Ectodermal cell (in vitro differentiated cells): ENCODE measurements around the gene HS3ST4.

Source experiments
- H3K27ac ChIP-seq: 2 replicates; pipeline ENCODE4 v1.7.0; 2013; ENCODE audit warnings: mild to moderate bottlenecking, low read depth, low read length; ENCODE audit not compliant: insufficient read depth, poor library complexity, severe bottlenecking
- H3K27me3 ChIP-seq: 2 replicates; pipeline ENCODE4 v1.7.0; 2013; ENCODE audit warnings: mild to moderate bottlenecking, low read length; ENCODE audit not compliant: insufficient read depth, control insufficient read depth, poor library complexity, severe bottlenecking
- H3K36me3 ChIP-seq: one replicate; pipeline ENCODE4 v1.7.0; 2013; ENCODE audit warnings: low read length; ENCODE audit not compliant: control insufficient read depth, insufficient read depth
- H3K4me1 ChIP-seq: one replicate; pipeline ENCODE4 v1.7.0; 2013; ENCODE audit warnings: low read length; ENCODE audit not compliant: control insufficient read depth, insufficient read depth
- H3K4me3 ChIP-seq: 2 replicates; pipeline ENCODE4 v1.7.0; 2013; ENCODE audit warnings: low read depth, low read length, control low read depth; ENCODE audit not compliant: insufficient read depth
- H3K9me3 ChIP-seq: 2 replicates; pipeline ENCODE4 v1.7.0; 2013; ENCODE audit warnings: mild to moderate bottlenecking, low read length, moderate library complexity; ENCODE audit not compliant: control insufficient read depth
- WGBS, 2 experiments: methylation state at CpG; one replicate each; pipeline ENCODE4 v1.1.7; 2013; ENCODE audit warnings: missing lambda C conversion rate in 2 of 2; 5-methylcytosine and 5-hydroxymethylcytosine counted together

Gene HS3ST4

DNA sequence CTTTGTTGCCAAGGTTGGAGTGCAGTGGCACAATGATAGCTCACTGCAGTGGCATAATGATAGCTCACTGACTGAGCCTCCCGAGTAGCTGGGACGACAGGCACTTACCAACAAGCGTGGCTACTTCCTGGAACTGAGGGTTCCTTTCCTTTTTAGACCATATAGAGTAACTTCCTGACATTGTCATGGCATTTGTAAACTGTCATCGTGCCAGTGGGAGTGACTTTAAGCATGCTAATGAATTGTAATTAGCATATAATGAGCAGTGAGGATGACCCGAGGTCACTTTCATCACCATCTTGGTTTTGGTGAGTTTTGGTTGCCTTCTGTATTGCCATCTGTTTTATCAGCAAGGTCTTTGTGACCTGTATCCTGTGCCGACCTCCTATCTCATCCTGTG lies 162.4 kb downstream of the HS3ST4 start:
- H3K27me3 ChIP-seq: no peaks in the 10 kb centered on the region
- H3K4me1 ChIP-seq: peaks cover 8% of the 10 kb centered on the region
- no peaks in the 10 kb centered on the region for H3K9me3 ChIP-seq
- 48 to 54% methylated on average over 6 of the region's 6 CpGs for WGBS, 2 experiments
- H3K27ac ChIP-seq: no peak overlapping the region
- no peak overlapping the region for H3K4me3 ChIP-seq
- no peaks in the 10 kb centered on the region for H3K36me3 ChIP-seq

DNA sequence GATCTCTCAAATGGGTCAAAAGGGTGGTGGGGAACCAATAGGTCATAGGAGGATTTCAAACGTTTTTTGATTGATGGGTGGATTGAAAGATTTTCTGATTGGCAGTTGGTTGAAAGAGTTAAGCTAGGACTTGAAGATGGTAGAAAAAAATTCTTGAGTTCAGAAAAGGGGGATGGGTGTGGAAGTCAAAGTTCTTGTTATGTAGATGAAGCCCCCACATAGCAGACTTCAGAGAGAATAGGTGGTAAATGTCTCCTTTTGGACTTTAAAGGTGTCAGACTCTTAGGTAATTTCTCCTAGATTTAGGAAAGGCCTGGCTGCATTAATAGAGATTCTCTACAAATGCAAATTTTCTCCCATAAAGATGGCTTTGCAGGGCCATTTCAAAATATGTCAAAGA lies 163.3 kb downstream of the HS3ST4 start:
- Histone ChIP-seq H3K4me3 (no peak overlapping the region), H3K27me3 (no peaks in the 10 kb centered on the region), H3K36me3 (no peaks in the 10 kb centered on the region), H3K27ac (no peak overlapping the region), H3K4me1 (peaks cover 8% of the 10 kb centered on the region), H3K9me3 (no peaks in the 10 kb centered on the region)
- 3 to 4% methylated on average over 1 of the region's 1 CpG for WGBS, 2 experiments

GRCh38 chr16:25855818-25856217 lies 164.1 kb downstream of the HS3ST4 start:
- Histone ChIP-seq H3K9me3 (no peaks in the 10 kb centered on the region), H3K36me3 (no peaks in the 10 kb centered on the region), H3K27ac (no peak overlapping the region), H3K4me3 (no peak overlapping the region), H3K4me1 (peaks cover 8% of the 10 kb centered on the region), H3K27me3 (no peaks in the 10 kb centered on the region)
- 14 to 20% methylated on average over 1 of the region's 2 CpGs for WGBS, 2 experiments

GRCh38 chr16:25859645-25860044 lies 167.9 kb downstream of the HS3ST4 start:
- H3K4me1 ChIP-seq: peaks cover 8% of the 10 kb centered on the region
- WGBS, 2 experiments: 93 to 96% methylated on average over 3 of the region's 3 CpGs

DNA sequence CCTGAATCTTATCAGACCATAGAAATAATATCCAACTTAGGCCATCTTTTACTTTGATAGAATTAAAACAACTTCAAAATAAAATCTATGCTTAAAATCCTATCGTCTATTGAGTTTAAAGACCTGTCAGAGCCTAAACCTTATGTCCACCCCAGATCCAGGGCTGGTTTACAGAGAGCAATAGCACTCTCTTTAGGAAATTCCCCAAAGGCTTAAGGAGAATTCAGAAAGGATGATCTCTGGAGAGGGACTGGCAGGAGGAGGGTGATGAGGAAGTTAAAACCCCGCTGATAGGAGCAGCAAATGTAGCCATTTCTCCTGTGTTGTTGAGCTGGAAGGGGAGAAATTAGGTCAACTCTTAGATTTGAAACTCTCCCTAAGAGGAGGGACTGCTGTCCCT lies 175.3 kb downstream of the HS3ST4 start:
- H3K9me3 ChIP-seq: no peaks in the 10 kb centered on the region
- WGBS, 2 experiments: 80 to 81% methylated on average over 2 of the region's 2 CpGs
- no peak overlapping the region for H3K4me3 ChIP-seq
- peaks cover 12% of the 10 kb centered on the region for H3K4me1 ChIP-seq
- H3K27ac ChIP-seq: no peak overlapping the region
- no peaks in the 10 kb centered on the region for H3K36me3 ChIP-seq
- H3K27me3 ChIP-seq: no peaks in the 10 kb centered on the region

More at GRCh38 chr16:25859645-25860044, 167.9 kb downstream of the HS3ST4 start:
- no peak overlapping the region for H3K4me3 ChIP-seq
- no peak overlapping the region for H3K27ac ChIP-seq
- no peaks in the 10 kb centered on the region for H3K36me3 ChIP-seq
- no peaks in the 10 kb centered on the region for H3K9me3 ChIP-seq
- H3K27me3 ChIP-seq: no peaks in the 10 kb centered on the region

DNA sequence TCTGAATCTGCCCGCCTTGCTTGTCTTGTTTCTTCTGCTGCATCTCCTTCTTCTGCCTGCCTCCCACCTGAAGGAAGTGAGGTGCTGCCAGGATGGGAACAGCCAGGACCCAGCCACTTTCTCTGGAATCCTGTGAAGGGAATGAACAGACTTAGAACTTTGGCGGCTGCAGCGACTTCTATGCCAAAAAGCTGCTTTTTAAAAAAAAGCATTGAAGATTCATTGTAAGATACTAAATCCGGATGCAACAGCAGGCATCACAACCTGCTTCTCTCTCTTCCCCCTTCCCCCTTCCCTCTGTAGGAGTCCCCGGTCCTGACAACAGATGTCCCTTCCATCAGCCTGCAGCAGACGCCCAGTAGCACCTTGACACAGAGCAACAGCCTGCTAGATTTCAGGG lies 176.3 kb downstream of the HS3ST4 start:
- H3K4me1 ChIP-seq: peaks cover 12% of the 10 kb centered on the region
- no peak overlapping the region for H3K4me3 ChIP-seq
- 64 to 65% methylated on average over 6 of the region's 6 CpGs for WGBS, 2 experiments

DNA sequence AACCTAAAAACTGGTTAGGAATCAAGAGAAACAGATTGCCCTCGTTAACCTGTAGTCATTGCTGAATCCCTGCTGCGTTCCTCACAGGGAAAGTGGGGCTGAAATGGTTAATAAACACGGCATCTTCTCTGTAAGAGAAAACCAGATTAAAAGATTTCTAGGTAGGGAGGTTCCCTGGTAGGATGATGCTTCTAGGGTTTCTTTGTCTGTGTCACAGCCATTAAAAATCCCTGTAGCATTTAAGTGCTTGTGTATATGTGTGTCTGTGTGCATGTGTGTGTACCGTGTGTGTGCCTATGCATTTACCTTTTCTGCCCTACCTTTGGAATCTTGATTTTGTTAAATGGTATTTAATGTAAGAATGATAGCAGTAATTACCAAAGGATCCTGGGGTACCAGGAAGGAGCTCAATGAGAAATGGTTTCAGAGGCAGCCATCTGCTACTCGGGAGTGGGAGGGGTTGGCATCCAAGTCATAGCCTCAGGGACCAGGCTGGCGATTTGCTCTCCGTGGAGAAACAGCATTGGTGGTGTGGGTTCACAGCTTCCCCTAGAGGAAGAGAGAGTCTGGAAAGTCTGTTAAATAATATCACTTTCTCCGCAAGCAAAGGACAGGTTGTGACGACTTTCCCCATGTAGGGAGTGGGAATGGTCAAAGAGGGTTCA lies 177.1 kb downstream of the HS3ST4 start:
- no peaks in the 10 kb centered on the region for H3K36me3 ChIP-seq
- H3K27me3 ChIP-seq: no peaks in the 10 kb centered on the region
- no peaks in the 10 kb centered on the region for H3K9me3 ChIP-seq
- H3K27ac ChIP-seq: no peak overlapping the region
- H3K4me3 ChIP-seq: no peak overlapping the region
- peaks cover 12% of the 10 kb centered on the region for H3K4me1 ChIP-seq
- 73 to 74% methylated on average over 9 of the region's 9 CpGs for WGBS, 2 experiments

More for the DNA sequence above, 176.3 kb downstream of the HS3ST4 start:
- no peaks in the 10 kb centered on the region for H3K9me3 ChIP-seq
- no peaks in the 10 kb centered on the region for H3K27me3 ChIP-seq
- no peak overlapping the region for H3K27ac ChIP-seq
- no peaks in the 10 kb centered on the region for H3K36me3 ChIP-seq

DNA sequence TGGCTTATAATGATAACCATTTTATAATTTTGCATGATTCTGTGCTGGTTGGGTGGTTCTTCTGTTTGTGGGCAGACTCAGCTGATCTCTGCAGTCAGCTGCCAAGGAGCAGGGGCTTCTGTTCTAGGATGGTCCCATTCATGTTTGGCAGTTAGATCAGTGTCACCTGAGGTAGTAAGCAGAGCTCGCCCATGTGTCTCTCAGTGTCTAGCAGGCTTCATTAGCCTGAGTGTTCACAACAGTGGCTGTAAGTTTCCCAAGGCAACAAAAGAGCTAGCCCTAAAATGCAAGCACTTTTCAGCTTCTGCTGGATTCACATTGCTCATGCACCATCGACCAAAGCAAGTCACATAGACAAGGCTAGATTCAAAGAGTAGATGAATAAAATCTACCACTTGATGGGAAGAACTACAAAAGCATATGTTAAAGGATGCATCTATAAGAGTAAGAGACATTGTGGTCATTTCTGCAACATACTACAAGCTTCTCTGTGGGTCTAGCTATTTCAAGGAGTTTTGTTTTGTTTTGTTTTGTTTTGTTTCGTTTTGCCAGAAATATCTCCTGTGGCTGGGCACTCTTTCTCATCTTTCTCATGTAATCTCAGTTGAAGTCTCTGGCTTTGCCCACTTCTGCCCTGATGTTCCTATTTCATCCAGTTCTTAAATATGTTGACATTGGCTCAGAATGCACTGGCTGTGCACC lies 180.8 kb downstream of the HS3ST4 start:
- Histone ChIP-seq H3K27ac (no peak overlapping the region), H3K27me3 (no peaks in the 10 kb centered on the region), H3K4me1 (peaks cover 11% of the 10 kb centered on the region), H3K4me3 (no peak overlapping the region), H3K36me3 (no peaks in the 10 kb centered on the region), H3K9me3 (no peaks in the 10 kb centered on the region)
- 96 to 97% methylated on average over 3 of the region's 3 CpGs for WGBS, 2 experiments

DNA sequence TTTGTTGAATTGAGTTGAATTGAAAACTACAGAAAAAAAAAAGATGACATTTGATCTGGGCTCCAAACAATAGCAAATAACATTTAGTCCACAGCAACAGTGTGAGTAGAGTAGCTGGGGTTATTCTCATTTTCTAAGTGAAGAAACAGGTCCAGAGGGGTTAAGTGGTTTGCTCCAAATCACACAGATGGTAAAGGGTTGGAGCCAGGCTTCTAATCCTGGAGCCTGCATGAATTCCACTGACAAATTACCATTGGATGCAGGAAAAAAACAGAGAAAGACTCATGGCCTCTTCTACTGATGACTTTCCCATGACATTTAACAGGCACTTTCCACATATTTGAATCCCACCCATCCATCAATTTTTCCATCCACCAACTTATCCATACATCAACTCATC lies 182.4 kb downstream of the HS3ST4 start:
- H3K9me3 ChIP-seq: no peaks in the 10 kb centered on the region
- H3K27me3 ChIP-seq: no peaks in the 10 kb centered on the region
- no peaks in the 10 kb centered on the region for H3K36me3 ChIP-seq
- H3K4me1 ChIP-seq: peaks cover 2% of the 10 kb centered on the region
- no peak overlapping the region for H3K4me3 ChIP-seq
- H3K27ac ChIP-seq: no peak overlapping the region

DNA sequence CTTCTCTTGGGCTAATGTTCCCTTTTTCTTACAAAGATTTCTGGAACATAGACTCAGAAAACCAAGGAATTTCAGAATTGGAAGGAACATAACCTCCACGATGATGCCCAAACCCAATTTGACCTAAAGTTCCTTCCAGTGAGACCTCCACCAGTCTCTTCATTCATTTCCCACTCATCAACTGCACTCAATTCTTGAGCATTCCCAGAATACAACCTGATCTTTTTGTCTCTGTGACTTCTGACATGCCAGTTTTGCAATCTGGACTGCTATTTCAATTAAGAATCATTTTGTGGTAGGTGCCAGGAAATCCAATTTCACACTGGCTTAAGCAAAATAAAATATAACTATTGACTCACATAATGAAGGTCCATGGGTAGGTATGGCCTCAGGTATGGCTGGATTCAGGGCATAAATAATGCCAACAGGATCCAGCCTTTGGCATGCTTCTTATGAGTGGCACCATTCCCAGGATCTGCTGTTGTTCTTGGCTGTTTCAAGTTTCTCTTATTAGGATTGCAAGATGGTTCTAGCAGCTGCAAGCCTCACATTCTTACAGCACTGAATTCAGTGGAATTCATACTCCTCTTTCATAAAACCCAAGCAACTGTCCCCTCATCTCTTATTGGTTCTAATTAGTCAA lies 184.3 kb downstream of the HS3ST4 start:
- H3K4me1 ChIP-seq: no peaks in the 10 kb centered on the region
- H3K27me3 ChIP-seq: no peaks in the 10 kb centered on the region
- H3K27ac ChIP-seq: no peak overlapping the region
- 89 to 97% methylated on average over 1 of the region's 1 CpG for WGBS, 2 experiments
- no peak overlapping the region for H3K4me3 ChIP-seq
- H3K9me3 ChIP-seq: no peaks in the 10 kb centered on the region
- no peaks in the 10 kb centered on the region for H3K36me3 ChIP-seq
